Measurements from ENCODE around the gene MYEOV. TPM values are rescaled to one million over a fixed set of nuclear protein-coding genes. Genes with fewer than 3 reads are reported as not detected.

The MYEOV gene
- total RNA-seq, 2 donors from 2014 or later, result not detected

GRCh38 chr11:69257838-69258658, 35.9 kb upstream of the MYEOV start:
- no peak for ATAC-seq
- Mint-ChIP-seq H3K9me3 (no peaks in the 10 kb centered on the region), H3K27me3 (peaks cover 16 to 32% of the 10 kb centered on the region in 2 donors), H3K36me3 (no peaks in the 10 kb centered on the region), H3K27ac (no peak overlapping the region), H3K4me3 (no peak overlapping the region), H3K4me1 (ENCODE audit: low read depth in 2 of 2) (peaks cover 3 to 5% of the 10 kb centered on the region in 2 donors)
- peak; percentile 44 for DNase-seq (ENCODE audit: low spot score)

- no peaks in the 10 kb centered on the region for H3K36me3 Mint-ChIP-seq
- no peak overlapping the region for H3K27ac Mint-ChIP-seq
- DNase-seq (ENCODE audit: low spot score) (peak; percentile 12), ATAC-seq (no peak)
- H3K9me3 Mint-ChIP-seq, result no peaks in the 10 kb centered on the region
- peaks cover 3 to 6% of the 10 kb centered on the region in 2 donors for H3K4me1 Mint-ChIP-seq (ENCODE audit: low read depth in 2 of 2)
- H3K27me3 Mint-ChIP-seq, result peaks cover 21 to 34% of the 10 kb centered on the region in 2 donors
- H3K4me3 Mint-ChIP-seq, result no peak overlapping the region
Measured at GRCh38 chr11:69259096-69259495, 34.9 kb upstream of the MYEOV start.

GRCh38 chr11:69260622-69261021, 33.3 kb upstream of the MYEOV start:
- Mint-ChIP-seq H3K36me3 (no peaks in the 10 kb centered on the region), H3K27ac (no peak overlapping the region), H3K9me3 (no peaks in the 10 kb centered on the region), H3K27me3 (peaks cover 20 to 34% of the 10 kb centered on the region in 2 donors), H3K4me1 (ENCODE audit: low read depth in 2 of 2) (peaks cover 0 to 6% of the 10 kb centered on the region in 2 donors), H3K4me3 (no peak overlapping the region)
- DNase-seq (ENCODE audit: low spot score) (no peak), ATAC-seq (no peak)

GRCh38 chr11:69261116-69261515, 32.8 kb upstream of the MYEOV start:
- ATAC-seq, result no peak
- peaks cover 16 to 29% of the 10 kb centered on the region in 2 donors for H3K27me3 Mint-ChIP-seq

GRCh38 chr11:69262918-69263735, 30.8 kb upstream of the MYEOV start:
- no peaks in the 10 kb centered on the region for H3K9me3 Mint-ChIP-seq

More at GRCh38 chr11:69261116-69261515, 32.8 kb upstream of the MYEOV start:
- no peak overlapping the region for H3K27ac Mint-ChIP-seq
- DNase-seq (ENCODE audit: low spot score), result peak; percentile 12
- no peak overlapping the region for H3K4me3 Mint-ChIP-seq
- H3K9me3 Mint-ChIP-seq, result no peaks in the 10 kb centered on the region
- H3K36me3 Mint-ChIP-seq, result no peaks in the 10 kb centered on the region
- H3K4me1 Mint-ChIP-seq (ENCODE audit: low read depth in 2 of 2), result peaks cover 0 to 6% of the 10 kb centered on the region in 2 donors

GRCh38 chr11:69263736-69264052, 30.3 kb upstream of the MYEOV start:
- H3K36me3 Mint-ChIP-seq, result no peaks in the 10 kb centered on the region
- no peak for DNase-seq (ENCODE audit: low spot score)
- H3K27ac Mint-ChIP-seq, result no peak overlapping the region
- H3K27me3 Mint-ChIP-seq, result peaks cover 16 to 18% of the 10 kb centered on the region in 2 donors
- H3K4me3 Mint-ChIP-seq, result no peak overlapping the region
- no peaks in the 10 kb centered on the region for H3K9me3 Mint-ChIP-seq
- ATAC-seq, result no peak
- H3K4me1 Mint-ChIP-seq (ENCODE audit: low read depth in 2 of 2), result peaks cover 0 to 6% of the 10 kb centered on the region in 2 donors

More at GRCh38 chr11:69262918-69263735, 30.8 kb upstream of the MYEOV start:
- ATAC-seq, result no peak
- no peak for DNase-seq (ENCODE audit: low spot score)
- Mint-ChIP-seq H3K27me3 (peaks cover 16 to 18% of the 10 kb centered on the region in 2 donors), H3K4me1 (ENCODE audit: low read depth in 2 of 2) (peaks cover 0 to 6% of the 10 kb centered on the region in 2 donors), H3K27ac (peak overlapping the region in 1 of 2 donors; percentile 56), H3K4me3 (no peak overlapping the region), H3K36me3 (no peaks in the 10 kb centered on the region)

GRCh38 chr11:69264486-69264885, 29.5 kb upstream of the MYEOV start:
- peaks cover 10 to 15% of the 10 kb centered on the region in 2 donors for H3K27me3 Mint-ChIP-seq
- no peaks in the 10 kb centered on the region for H3K9me3 Mint-ChIP-seq
- H3K4me3 Mint-ChIP-seq, result no peak overlapping the region
- peaks cover 0 to 6% of the 10 kb centered on the region in 2 donors for H3K4me1 Mint-ChIP-seq (ENCODE audit: low read depth in 2 of 2)
- no peaks in the 10 kb centered on the region for H3K36me3 Mint-ChIP-seq
- DNase-seq (ENCODE audit: low spot score), result no peak
- H3K27ac Mint-ChIP-seq, result no peak overlapping the region
- no peak for ATAC-seq

- H3K27ac Mint-ChIP-seq, result no peak overlapping the region
- no peaks in the 10 kb centered on the region for H3K36me3 Mint-ChIP-seq
- DNase-seq (ENCODE audit: low spot score) (no peak), ATAC-seq (no peak)
- H3K9me3 Mint-ChIP-seq, result no peaks in the 10 kb centered on the region
- H3K4me3 Mint-ChIP-seq, result no peak overlapping the region
- peaks cover 0 to 6% of the 10 kb centered on the region in 2 donors for H3K4me1 Mint-ChIP-seq (ENCODE audit: low read depth in 2 of 2)
- peaks cover 7 to 15% of the 10 kb centered on the region in 2 donors for H3K27me3 Mint-ChIP-seq
Measured at GRCh38 chr11:69265210-69265609, 28.7 kb upstream of the MYEOV start.

- H3K4me1 Mint-ChIP-seq (ENCODE audit: low read depth in 2 of 2), result peaks cover 0 to 6% of the 10 kb centered on the region in 2 donors
- no peaks in the 10 kb centered on the region for H3K9me3 Mint-ChIP-seq
- no peak overlapping the region for H3K27ac Mint-ChIP-seq
- no peaks in the 10 kb centered on the region for H3K36me3 Mint-ChIP-seq
- no peak overlapping the region for H3K4me3 Mint-ChIP-seq
- DNase-seq (ENCODE audit: low spot score) (no peak), ATAC-seq (no peak)
- H3K27me3 Mint-ChIP-seq, result peaks cover 7 to 15% of the 10 kb centered on the region in 2 donors
Measured at GRCh38 chr11:69265911-69266510, 27.9 kb upstream of the MYEOV start.

GRCh38 chr11:69267395-69267805, 26.6 kb upstream of the MYEOV start:
- DNase-seq (ENCODE audit: low spot score) (no peak), ATAC-seq (no peak)
- Mint-ChIP-seq H3K4me3 (no peak overlapping the region), H3K9me3 (no peaks in the 10 kb centered on the region), H3K4me1 (ENCODE audit: low read depth in 2 of 2) (peaks cover 0 to 6% of the 10 kb centered on the region in 2 donors), H3K27ac (no peak overlapping the region), H3K27me3 (peaks cover 7 to 20% of the 10 kb centered on the region in 2 donors), H3K36me3 (no peaks in the 10 kb centered on the region)

GRCh38 chr11:69268911-69269310, 25.0 kb upstream of the MYEOV start:
- Mint-ChIP-seq H3K27me3 (peaks cover 0 to 11% of the 10 kb centered on the region in 2 donors), H3K36me3 (no peaks in the 10 kb centered on the region), H3K27ac (no peak overlapping the region), H3K9me3 (no peaks in the 10 kb centered on the region), H3K4me1 (ENCODE audit: low read depth in 2 of 2) (no peaks in the 10 kb centered on the region), H3K4me3 (no peak overlapping the region)
- no peak for DNase-seq (ENCODE audit: low spot score)
- no peak for ATAC-seq

- DNase-seq (ENCODE audit: low spot score) (no peak), ATAC-seq (no peak)
- no peaks in the 10 kb centered on the region for H3K9me3 Mint-ChIP-seq
- no peaks in the 10 kb centered on the region for H3K36me3 Mint-ChIP-seq
- H3K4me1 Mint-ChIP-seq (ENCODE audit: low read depth in 2 of 2), result no peaks in the 10 kb centered on the region
- H3K27ac Mint-ChIP-seq, result no peak overlapping the region
- no peak overlapping the region for H3K4me3 Mint-ChIP-seq
- peaks cover 0 to 13% of the 10 kb centered on the region in 2 donors for H3K27me3 Mint-ChIP-seq
Measured at GRCh38 chr11:69269388-69269787, 24.6 kb upstream of the MYEOV start.

GRCh38 chr11:69269926-69270697, 23.8 kb upstream of the MYEOV start:
- peaks cover 4 to 14% of the 10 kb centered on the region in 2 donors for H3K27me3 Mint-ChIP-seq
- DNase-seq (ENCODE audit: low spot score), result no peak
- H3K9me3 Mint-ChIP-seq, result no peaks in the 10 kb centered on the region
- no peak overlapping the region for H3K4me3 Mint-ChIP-seq
- H3K4me1 Mint-ChIP-seq (ENCODE audit: low read depth in 2 of 2), result no peaks in the 10 kb centered on the region
- ATAC-seq, result no peak
- no peaks in the 10 kb centered on the region for H3K36me3 Mint-ChIP-seq
- H3K27ac Mint-ChIP-seq, result no peak overlapping the region

Measured in natural killer cell treated with Interleukin-12 subunit alpha and Interleukin-12 subunit beta and Interleukin-15 and Interleukin-18, amount 100 ng/mL, for 72 hours (primary cell).